ENCODE measurements around the gene DONSON. TPM values are rescaled to one million over a fixed set of nuclear protein-coding genes. Genes with fewer than 3 reads are reported as not detected.

Gene DONSON
- total and polyA plus RNA-seq, 2 of the 8 experiments (the other 6 are each of a cell fraction or from before 2014, with no cell fraction given) = 21.9 to 32.5 TPM

DNA sequence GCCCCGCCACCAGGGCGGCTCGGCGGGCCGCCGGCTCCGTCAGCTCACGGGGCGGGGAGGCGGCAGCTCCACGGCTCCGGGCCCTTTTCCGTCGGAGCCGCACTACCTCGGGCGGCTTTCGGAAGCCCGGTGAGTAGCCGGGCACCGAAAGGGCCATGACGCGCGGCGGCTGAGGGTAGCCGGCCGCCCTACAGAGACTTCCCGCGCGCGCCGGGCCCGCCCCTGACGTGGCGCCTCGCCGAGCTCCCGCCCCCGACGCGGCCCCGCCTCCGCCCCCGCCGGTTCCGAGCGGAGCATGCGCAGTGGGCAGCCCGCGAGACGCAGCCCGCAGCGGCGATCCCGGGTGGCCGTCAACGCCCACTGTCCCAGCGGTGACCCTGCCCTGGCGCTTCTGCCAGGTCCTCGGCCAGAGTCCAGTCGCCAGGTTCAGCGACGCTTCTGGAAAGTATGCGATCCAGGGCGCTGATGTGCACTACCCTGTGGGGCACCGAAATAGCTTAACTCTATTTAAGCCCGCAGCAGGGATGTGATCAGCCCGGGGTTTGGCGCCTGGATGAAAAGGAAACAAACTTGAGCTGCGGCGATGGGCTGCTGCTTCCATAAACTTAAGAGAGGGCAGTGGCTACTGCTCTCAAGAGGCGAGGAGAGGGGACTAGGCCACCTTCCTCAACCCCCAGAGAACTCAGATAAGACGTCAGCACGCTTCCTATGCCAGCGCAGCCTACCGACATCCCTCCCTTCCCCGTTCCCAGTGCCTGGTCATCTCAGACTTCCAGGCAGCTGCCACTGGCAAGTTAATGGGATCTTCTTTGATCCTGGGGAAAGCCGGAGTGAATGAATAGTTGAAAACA, at the start of gene DONSON (continued):
- TF ChIP-seq RBBP5 (IDR thresholded peaks at IDR 0.05; ENCODE audit: borderline replicate concordance, low read depth, low read length) = no peak; the same call in 1 of the 2 replicates
- no peak for TF ChIP-seq JUND (IDR thresholded peaks at IDR 0.05; ENCODE audit: low read length)
- no peak; the same call in 1 of the 2 replicates for TF ChIP-seq SP4 (IDR thresholded peaks at IDR 0.05; ENCODE audit: low read length)
- TF ChIP-seq TEAD4 (IDR thresholded peaks at IDR 0.05; ENCODE audit: low read depth, low read length) = no peak
- peak; percentile 30; the same call in 1 of the 2 replicates for TF ChIP-seq YY1 (IDR thresholded peaks at IDR 0.05; ENCODE audit: low read depth, low read length)
- no peak for TF ChIP-seq RXRA (IDR thresholded peaks at IDR 0.05; ENCODE audit: insufficient read depth, low read depth, low read length)
- TF ChIP-seq CBX5 (IDR thresholded peaks at IDR 0.05; ENCODE audit: low read depth, low read length) = no peak
- TF ChIP-seq, protein P1, sequence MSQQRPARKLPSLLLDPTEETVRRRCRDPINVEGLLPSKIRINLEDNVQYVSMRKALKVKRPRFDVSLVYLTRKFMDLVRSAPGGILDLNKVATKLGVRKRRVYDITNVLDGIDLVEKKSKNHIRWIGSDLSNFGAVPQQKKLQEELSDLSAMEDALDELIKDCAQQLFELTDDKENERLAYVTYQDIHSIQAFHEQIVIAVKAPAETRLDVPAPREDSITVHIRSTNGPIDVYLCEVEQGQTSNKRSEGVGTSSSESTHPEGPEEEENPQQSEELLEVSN (IDR thresholded peaks at IDR 0.05) = no peak; the same call in 1 of the 2 replicates
- no peak for TF ChIP-seq SRF (IDR thresholded peaks at IDR 0.05; ENCODE audit: low read depth, low read length)
- no peak for TF ChIP-seq BRCA1 (IDR thresholded peaks at IDR 0.05; ENCODE audit: low read depth, low read length)
- TF ChIP-seq TCF12 (IDR thresholded peaks at IDR 0.05; ENCODE audit: low read depth, low read length) = no peak
- no peak for TF ChIP-seq SUZ12 (IDR thresholded peaks at IDR 0.05; ENCODE audit: low read length)
- TF ChIP-seq POU5F1 (IDR thresholded peaks at IDR 0.05; ENCODE audit: low read depth, low read length) = no peak
- no peak for TF ChIP-seq GABPA (IDR thresholded peaks at IDR 0.05; ENCODE audit: borderline replicate concordance, insufficient read depth, low read length)
- no peak for TF ChIP-seq CTBP2 (IDR thresholded peaks at IDR 0.05; ENCODE audit: borderline replicate concordance, insufficient read depth, insufficient read length, low read length)
- no peak for TF ChIP-seq KDM5A (IDR thresholded peaks at IDR 0.05; ENCODE audit: low read length)
- no peak for TF ChIP-seq CHD2 (IDR thresholded peaks at IDR 0.05; ENCODE audit: low read length)
- TF ChIP-seq TAF1 (IDR thresholded peaks at IDR 0.05; ENCODE audit: low read depth, low read length) = peak; percentile 75
- peak; percentile 34; the same call in 1 of the 2 replicates for TF ChIP-seq POLR2AphosphoS5 (IDR thresholded peaks at IDR 0.05; ENCODE audit: low read depth, low read length)
- peak; percentile 35 for TF ChIP-seq EZH2 (IDR thresholded peaks at IDR 0.05; ENCODE audit: low read depth, low read length, severe bottlenecking)
- TF ChIP-seq KDM1A (IDR thresholded peaks at IDR 0.05; ENCODE audit: borderline replicate concordance, low read length) = no peak
- TF ChIP-seq BACH1 (IDR thresholded peaks at IDR 0.05; ENCODE audit: low read length) = no peak; the same call in 1 of the 2 replicates
- TF ChIP-seq PHF8 (conservative IDR thresholded peaks at IDR 0.05; ENCODE audit: low read depth, low read length) = peak; percentile 75; the same call in 1 of the 2 replicates
- no peak for TF ChIP-seq RFX5 (IDR thresholded peaks at IDR 0.05; ENCODE audit: borderline replicate concordance, low read depth, low read length)
- peak; percentile 78; the same call in 1 of the 2 replicates for TF ChIP-seq EGR1 (IDR thresholded peaks at IDR 0.05; ENCODE audit: borderline replicate concordance, low read depth, low read length)
